GM21825 (cell line): ENCODE data around the gene ATF5.

Experiments used
- ATAC-seq: cut with Tn5 transposase; IDR thresholded peaks from one replicate; pipeline ENCODE4 v1.9.1; 2021; ENCODE audit warnings: mild to moderate bottlenecking, moderate library complexity; ENCODE audit not compliant: unreplicated experiment

The ATF5 gene

DNA sequence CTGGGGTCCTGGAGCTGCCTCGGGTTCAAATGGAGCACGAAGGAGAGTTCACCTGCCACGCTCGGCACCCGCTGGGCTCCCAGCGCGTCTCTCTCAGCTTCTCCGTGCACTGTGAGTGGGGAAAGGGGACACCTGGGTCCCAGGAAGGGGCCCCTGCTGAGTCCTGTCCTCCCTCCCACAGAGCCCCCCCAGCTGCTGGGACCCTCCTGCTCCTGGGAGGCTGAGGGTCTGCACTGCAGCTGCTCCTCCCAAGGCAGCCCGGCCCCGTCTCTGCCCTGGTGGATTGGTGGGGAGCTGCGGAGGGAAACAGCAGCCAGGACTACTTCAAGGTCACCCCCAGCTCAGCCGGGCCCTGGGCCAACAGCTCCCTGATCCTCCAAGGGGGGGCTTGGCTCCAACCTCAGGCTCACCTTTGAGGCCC, 43.0 kb downstream of the ATF5 start:
- ATAC-seq, result no peak

DNA sequence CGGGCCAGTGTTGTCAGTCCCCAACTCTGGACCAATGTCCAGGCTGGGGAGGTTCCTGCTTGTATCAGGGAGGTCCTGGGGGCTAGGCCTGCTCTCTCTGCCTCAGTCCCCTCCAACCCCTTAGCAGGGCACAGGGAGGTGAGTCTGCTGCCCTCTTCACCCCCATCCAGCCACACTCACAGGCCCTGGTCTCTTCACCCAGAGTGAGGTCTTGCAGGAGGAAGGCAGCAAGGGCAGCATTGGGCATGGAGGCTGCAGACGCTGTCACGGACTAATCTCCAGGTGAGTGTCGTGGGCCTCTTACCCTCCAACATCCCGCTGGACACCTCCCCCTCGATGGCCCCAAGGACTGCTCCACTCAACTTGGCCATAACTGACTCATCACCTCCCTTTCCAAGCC, 43.8 kb downstream of the ATF5 start:
- ATAC-seq, result no peak

DNA sequence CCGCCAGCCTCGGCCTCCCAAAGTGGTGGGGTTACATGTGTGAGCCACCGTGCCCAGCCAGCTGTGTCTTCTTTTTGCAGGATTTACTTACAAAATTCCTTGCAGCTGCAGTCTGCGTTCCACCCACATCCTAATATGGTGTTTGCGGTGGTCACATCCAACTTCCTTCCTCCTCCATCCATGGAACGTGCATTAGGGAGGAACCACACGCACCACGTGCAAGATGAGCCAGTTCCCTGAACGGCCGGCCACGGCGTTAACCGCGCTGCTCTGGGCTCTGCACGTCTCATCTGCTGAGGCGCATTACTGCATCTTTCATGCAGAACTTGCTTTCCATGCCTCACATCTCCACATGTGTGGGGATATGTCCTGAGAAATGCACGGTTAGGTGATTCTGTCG, 45.0 kb downstream of the ATF5 start:
- ATAC-seq, result no peak

DNA sequence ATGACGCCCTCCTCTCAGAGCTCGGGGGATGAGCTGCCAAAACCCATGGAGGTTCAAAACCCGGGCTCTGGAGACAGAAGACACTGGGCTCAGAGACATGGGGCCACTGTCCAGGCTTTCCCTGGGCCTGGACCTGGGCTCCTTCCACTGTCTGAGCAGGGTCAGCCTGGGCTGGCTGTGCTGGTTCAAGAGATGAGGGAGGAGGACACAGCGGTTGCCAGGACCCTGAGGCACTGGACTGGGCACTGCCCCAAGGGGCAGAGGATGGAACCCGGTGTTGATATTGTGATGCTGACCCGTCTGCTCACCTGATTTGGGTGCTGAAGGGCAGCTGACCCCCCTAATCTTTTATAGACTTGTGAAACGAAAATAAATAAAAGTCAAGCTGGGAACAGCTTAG, 46.0 kb downstream of the ATF5 start:
- ATAC-seq, result no peak

DNA sequence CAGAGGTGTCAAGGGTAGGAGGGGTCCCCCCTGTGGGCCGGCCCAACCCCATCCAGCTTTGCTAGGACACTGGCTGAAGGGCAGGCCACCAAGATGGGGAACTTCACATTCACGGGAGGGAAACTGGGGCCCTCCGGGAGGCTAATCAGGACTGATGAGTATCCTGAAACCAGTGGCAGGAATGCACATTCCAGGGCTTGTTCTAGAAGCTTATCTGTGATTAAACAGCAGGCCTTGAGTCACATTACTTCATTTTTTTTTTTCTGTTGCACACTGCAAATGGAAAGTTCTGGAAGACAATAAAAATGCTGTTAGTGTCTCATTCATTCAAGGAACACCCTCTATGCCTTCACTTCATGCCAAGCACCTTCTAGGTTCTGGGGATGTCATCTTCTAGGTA, 47.5 kb downstream of the ATF5 start:
- no peak for ATAC-seq

DNA sequence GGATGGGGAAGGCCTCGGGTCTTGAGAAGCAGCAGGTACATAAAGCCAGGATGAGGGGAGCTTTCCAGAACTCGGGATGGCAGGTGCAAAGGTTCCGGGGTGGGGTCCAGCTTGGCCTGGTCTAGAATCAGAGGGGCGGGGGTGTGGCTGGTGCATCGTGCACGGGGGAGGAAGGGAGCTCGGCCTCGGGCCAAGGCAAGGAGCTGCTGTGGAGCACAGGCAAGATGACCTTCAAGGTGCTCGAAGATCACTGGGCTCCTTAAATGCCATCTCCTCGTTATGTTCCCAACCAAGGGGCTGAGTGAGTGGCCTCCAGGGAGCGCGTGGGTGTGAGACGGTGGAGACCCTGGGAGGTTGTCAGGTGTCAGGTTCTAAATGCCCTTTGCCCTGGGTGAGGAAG, 48.1 kb downstream of the ATF5 start:
- ATAC-seq, result no peak

DNA sequence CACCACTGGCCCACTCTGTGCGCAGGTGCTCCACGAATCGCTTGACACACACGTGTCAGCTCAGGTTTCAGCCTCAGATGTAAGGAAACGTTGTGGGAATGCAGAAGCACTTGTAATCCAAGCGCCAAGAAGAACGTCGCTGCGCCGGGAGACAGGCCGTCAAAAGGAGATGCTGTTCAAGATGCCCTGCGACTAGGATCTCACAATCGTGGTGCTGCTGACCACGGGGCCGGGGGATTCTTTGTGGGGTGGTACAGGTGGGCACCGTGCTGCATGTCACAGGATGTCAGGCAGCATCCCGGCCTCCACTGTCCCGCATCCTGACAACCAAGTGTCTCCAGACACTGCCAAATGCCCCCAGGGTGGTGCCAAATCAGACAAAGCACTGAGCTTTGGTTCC, 48.9 kb downstream of the ATF5 start:
- ATAC-seq, result no peak

DNA sequence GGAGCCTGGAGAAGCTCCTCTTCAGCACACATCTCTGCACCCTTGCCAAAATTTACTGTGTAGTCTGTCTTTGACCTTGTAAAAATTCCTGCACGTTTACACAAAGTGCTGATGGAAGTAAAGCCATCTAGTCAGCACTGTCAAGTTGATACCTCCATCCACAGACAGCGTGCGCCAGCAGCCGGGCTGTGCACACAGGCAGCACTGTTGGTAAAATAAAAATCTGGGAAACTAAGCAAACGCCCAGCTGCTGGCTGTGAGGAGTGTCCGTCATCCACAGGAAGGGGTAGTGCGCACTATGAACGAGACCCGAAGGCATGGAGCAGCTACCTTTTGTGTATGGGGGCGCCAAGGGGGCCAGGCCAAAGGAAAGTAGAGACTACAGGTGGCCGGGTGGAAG, 49.3 kb downstream of the ATF5 start:
- no peak for ATAC-seq

DNA sequence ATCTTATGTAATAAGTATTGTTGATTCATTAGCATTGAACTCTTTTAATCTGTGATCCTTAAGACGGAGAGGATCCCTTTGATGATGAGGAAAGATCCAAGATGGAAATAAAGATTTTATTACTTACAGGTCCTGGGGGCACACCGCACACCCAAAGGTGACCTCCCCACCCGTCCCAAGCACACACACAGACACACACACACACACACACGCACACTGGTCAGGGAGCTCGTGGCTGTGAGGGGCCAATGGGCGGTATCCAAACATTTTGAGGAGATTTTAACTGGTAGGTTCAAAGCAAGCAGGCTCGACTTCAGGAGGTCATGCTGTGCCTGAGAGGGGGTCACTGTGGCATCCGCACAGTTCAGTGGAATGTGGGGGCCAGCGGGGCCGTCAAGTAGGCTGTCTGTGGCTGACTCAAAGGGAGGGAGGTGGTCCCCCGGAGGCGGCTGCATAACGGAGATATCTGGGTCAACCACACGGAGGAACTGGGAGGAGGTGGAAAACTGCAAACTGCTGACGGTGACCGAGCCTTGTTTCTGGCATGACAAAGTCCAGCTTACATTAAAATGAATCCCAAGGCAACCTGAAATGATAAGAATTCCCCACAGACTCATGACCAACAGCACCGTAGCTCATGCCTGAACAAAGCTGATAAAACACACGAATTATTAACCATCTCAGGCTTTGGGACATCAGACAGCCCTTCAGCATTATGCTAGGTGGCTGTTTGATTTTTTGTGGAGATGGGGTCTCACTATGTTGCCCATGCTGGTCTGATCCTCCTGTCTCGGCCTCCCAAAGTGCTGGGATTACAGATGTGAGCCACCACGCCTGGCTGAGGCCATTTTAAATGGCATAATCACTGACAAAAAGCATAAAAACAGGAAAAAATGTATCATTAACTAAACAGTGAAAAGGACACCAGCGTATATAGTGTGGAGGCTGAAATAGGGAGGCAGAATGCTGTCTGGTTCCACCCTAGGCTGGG, 52.9 kb downstream of the ATF5 start:
- ATAC-seq, result no peak
